ENCODE results near the gene MFAP2.

GRCh38 chr1:17018849-17019248 is 38.4 kb upstream of the MFAP2 start:
- no peak for TF ChIP-seq CTCF (IDR thresholded peaks at IDR 0.05; ENCODE audit: insufficient read depth, low read length, poor library complexity, severe bottlenecking)
- TF ChIP-seq EZH2phosphoT487 (conservative IDR thresholded peaks at IDR 0.05; ENCODE audit: low read length), result no peak

All from SU-DHL-6 (cell line).